ENCODE data around the gene FEN1.

The FEN1 gene, protein sequence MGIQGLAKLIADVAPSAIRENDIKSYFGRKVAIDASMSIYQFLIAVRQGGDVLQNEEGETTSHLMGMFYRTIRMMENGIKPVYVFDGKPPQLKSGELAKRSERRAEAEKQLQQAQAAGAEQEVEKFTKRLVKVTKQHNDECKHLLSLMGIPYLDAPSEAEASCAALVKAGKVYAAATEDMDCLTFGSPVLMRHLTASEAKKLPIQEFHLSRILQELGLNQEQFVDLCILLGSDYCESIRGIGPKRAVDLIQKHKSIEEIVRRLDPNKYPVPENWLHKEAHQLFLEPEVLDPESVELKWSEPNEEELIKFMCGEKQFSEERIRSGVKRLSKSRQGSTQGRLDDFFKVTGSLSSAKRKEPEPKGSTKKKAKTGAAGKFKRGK

DNA sequence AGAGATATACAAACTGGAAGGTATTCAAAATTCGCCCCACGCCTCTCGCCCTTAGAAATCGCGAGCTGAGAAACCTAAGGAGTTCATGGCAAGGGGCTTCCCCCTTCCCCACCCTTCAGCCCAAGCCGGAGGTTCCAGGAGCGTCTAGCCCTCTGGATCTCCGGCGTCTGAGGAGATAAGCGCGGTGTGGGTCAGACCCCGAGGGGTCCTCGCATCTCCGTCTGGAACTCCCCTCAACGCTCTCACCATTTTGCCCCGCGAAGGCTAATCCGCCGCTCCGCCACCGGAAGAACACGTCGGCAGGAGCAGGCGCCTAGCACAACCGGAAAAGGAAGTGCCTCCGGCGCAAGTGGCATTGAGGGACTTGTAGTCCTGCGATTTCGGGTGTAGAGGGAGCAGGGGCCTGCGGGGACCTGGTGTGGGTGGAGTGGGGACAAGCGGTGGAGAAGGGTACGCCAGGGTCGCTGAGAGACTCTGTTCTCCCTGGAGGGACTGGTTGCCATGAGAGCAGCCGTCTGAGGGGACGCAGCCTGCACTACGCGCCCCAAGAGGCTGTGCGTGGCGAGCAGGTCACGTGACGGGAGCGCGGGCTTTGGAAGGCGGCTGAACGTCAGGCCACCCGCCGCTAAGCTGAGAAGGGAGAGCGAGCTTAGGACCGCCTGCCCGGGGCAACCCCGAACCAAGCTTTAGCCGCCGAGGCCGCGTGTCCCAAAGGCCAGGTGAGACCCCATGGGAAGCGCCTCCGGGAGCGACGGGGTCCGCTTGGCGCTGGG, at the start of gene FEN1, which contains the start of gene TMEM258:
FEN1 (plus strand) TSS at position 602 of the 773 bp plus-strand sequence. CDS start 2,451 bp downstream, outside the sequence.
TMEM258 (minus strand) TSS at position 290 of the 773 bp plus-strand sequence; CDS start at position 249, 41 bp downstream.
- Mint-ChIP-seq H3K36me3 (peaks cover 5% of the 10 kb centered on the region), H3K9me3 (no peaks in the 10 kb centered on the region), H3K27ac (peak within 1 kb of the TSS; percentile 99), H3K4me1 (peaks cover 32% of the 10 kb centered on the region), H3K27me3 (no peaks in the 10 kb centered on the region), H3K4me3 (peak within 1 kb of the TSS; percentile 93)

DNA sequence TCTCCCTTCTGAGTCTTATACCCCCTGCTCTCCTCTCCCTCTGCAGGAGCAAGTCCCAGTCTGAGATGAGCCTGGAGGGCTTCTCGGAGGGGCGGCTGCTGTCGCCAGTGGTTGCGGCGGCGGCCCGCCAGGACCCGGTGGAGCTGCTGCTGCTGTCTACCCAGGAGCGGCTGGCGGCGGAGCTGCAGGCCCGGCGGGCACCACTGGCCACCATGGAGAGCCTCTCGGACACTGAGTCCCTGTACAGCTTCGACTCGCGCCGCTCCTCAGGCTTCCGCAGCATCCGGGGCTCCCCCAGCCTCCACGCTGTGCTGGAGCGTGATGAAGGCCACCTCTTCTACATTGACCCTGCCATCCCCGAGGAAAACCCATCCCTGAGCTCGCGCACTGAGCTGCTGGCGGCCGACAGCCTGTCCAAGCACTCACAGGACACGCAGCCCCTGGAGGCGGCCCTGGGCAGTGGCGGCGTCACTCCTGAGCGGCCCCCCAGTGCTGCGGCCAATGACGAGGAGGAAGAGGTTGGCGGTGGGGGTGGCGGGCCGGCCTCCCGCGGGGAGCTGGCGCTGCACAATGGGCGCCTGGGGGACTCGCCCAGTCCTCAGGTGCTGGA, 49.1 kb upstream of the FEN1 start:
- no peaks in the 10 kb centered on the region for H3K4me1 Mint-ChIP-seq
- no peaks in the 10 kb centered on the region for H3K27me3 Mint-ChIP-seq
- no peaks in the 10 kb centered on the region for H3K9me3 Mint-ChIP-seq
- H3K4me3 Mint-ChIP-seq, result no peak overlapping the region
- no peaks in the 10 kb centered on the region for H3K36me3 Mint-ChIP-seq
- H3K27ac Mint-ChIP-seq, result no peak overlapping the region

DNA sequence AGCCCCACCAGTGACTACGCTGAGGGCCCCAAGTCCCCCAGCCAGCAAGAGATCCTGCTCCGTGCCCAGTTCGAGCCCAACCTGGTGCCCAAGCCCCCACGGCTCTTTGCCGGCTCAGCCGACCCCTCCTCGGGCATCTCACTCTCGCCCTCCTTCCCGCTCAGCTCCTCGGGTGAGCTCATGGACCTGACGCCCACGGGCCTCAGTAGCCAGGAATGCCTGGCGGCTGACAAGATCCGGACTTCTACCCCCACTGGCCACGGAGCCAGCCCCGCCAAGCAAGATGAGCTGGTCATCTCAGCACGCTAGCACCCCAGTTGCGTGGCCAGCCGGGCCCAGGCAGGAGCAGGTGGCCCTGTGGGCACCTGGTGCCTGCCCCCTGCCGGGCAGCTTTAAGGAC, 48.5 kb upstream of the FEN1 start:
- no peaks in the 10 kb centered on the region for H3K4me1 Mint-ChIP-seq
- H3K36me3 Mint-ChIP-seq, result no peaks in the 10 kb centered on the region
- H3K4me3 Mint-ChIP-seq, result no peak overlapping the region
- H3K27me3 Mint-ChIP-seq, result no peaks in the 10 kb centered on the region
- H3K27ac Mint-ChIP-seq, result no peak overlapping the region
- no peaks in the 10 kb centered on the region for H3K9me3 Mint-ChIP-seq

DNA sequence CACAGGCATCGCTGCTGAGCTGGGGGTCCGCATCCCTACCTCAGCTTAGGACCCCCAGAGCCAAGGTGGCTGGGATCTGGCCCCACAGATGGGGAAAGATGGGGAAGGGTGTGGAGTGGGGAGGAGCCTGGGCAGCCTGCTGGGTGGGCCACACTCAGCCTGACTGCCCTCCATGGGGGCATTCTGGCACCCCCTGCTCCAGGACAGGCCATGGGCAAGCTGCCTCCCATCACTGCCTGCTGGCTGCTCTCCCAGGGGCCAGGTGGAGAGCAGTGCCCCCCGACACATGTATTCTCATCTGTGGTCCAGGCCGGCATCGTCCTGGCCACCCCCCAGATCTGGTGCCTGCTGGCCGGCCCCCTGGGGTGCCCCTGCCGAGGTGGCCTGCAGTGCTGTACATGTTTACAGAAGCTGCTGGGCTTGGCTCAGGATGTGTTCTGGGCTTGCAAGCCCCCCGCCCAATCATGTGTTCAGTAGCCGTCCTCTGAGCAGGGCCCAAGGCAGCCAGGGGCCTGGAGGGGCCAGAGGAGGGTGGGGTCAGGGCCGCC, 48.0 kb upstream of the FEN1 start:
- Mint-ChIP-seq H3K36me3 (no peaks in the 10 kb centered on the region), H3K4me1 (no peaks in the 10 kb centered on the region), H3K9me3 (no peaks in the 10 kb centered on the region), H3K27ac (no peak overlapping the region), H3K4me3 (no peak overlapping the region), H3K27me3 (peaks cover 1% of the 10 kb centered on the region)

DNA sequence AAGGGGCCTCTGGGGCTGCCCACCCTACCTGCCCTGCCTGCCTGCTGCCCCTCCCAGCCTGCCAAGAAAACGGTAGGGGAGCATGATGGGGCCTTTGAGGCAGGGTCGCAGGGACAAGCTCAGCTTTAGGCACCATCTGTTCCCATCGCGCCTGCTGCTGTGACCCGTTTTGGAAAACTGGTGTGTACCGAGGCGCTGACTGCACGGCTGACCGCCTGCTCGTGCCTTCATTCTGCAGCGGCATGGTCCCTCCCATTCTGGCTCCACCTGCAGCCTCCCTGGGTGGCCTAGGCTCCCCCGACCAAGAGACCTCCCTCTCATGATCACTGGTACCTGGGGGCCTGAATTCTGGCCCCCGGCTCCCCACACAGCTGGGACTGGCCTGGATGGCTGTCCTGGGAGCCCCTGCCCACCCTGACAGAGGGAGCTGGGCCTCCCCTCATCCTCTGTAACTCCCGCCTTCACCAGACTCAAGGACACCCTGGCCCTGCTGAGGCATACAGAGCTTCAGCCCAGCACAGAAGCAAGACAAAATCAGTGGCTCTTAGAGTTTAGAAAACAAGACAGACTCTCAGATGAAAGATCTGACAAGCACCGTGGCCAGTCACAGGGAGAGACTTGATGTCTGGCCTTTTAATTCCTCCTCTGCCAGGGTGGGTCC, 46.8 kb upstream of the FEN1 start:
- Mint-ChIP-seq H3K27me3 (peaks cover 4% of the 10 kb centered on the region), H3K27ac (no peak overlapping the region), H3K9me3 (no peaks in the 10 kb centered on the region), H3K4me1 (peaks cover 2% of the 10 kb centered on the region), H3K4me3 (no peak overlapping the region), H3K36me3 (no peaks in the 10 kb centered on the region)

DNA sequence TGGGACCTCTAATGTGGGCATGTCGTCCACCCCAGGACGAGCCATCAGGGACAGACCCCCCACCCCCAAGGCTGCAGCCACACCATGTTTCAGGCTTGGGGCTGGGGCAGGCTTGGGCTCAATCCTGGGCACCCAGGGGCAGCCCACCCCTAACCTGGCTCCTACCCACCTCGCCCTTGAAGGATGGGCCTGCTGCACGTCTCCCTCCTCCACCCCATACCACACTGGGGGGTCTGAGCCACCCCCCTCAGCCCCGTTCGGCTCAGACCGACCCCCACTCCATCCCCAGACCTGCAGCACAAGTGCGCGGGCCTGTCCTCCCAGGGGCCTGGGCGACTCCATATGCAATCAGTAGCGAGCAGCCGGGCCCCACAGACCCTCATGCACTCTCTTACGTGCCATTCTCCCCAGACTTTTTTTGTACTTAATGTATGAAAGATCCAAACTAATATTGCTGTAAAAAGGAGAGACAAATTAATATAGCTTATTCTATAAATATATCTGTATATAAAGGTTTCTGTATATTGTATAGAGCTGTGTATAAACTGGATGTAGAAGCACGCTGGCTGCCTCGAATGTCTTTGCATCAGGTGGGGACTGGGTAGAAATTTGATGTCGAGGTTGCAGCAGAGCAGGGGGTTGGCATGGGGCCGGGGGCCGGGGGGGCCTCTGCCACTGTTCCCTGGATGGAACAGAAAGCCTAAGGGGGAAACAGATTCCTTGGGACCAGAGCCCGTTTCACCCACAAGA, 46.1 kb upstream of the FEN1 start:
- H3K36me3 Mint-ChIP-seq, result no peaks in the 10 kb centered on the region
- H3K4me3 Mint-ChIP-seq, result no peak overlapping the region
- peaks cover 8% of the 10 kb centered on the region for H3K27me3 Mint-ChIP-seq
- H3K4me1 Mint-ChIP-seq, result peaks cover 6% of the 10 kb centered on the region
- H3K9me3 Mint-ChIP-seq, result no peaks in the 10 kb centered on the region
- H3K27ac Mint-ChIP-seq, result no peak overlapping the region

DNA sequence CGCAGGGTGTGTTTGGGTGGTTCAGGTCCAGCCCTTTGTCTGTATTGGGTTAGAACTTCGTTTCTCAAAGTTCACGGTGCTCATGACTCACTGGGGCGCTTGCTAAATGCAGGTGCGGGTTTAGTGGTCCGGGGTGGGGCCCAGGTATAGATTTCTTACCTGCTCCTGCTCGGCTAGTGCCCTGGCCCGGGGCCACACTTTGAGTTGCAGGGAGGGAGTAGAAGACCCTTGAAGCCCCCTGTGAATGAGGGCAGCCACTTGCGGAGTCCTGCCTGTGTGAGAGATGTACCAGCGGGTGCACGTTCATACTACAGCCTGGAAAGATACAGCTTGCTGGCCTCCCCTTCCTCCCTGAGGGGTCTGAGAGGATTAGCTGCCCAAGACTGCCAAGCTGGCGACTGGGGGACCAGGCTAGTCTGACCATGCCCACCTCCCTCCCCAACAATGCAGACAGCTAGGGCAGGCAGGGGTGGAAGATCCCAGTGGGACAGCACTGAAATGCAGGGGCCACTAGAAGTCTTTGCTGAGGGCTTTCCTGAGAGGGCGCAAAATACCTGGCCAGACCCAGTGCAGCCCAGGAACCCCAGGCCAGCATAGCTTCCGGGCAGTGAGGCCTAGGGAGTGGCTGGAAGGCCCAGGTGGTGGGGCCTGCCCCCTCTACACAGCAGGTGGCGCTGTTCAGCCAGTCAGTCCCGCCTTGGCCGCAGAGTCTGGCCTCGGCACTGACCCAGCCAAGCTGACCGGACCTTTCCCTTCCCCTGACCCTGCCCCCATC, 45.3 kb upstream of the FEN1 start:
- no peak overlapping the region for H3K4me3 Mint-ChIP-seq
- peaks cover 10% of the 10 kb centered on the region for H3K27me3 Mint-ChIP-seq
- no peak overlapping the region for H3K27ac Mint-ChIP-seq
- H3K4me1 Mint-ChIP-seq, result peaks cover 10% of the 10 kb centered on the region
- H3K36me3 Mint-ChIP-seq, result no peaks in the 10 kb centered on the region
- no peaks in the 10 kb centered on the region for H3K9me3 Mint-ChIP-seq

DNA sequence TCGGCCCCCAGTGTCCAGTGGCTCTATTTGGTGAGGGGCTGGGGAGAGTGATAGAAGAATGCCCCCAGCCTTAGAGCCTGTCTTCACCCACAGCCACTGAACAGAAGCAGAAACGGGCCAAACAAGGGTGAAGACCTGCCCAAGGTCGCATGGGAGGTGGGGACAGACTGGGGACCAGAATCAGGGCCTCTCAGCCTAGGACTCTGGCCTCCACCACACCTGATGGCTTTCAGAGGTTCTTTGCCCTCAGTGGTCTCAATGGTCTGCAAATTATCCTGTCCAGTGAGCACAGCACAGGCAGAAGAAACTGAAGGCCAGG, 44.8 kb upstream of the FEN1 start:
- H3K4me3 Mint-ChIP-seq, result no peak overlapping the region
- H3K27me3 Mint-ChIP-seq, result peaks cover 10% of the 10 kb centered on the region
- H3K27ac Mint-ChIP-seq, result no peak overlapping the region
- peaks cover 11% of the 10 kb centered on the region for H3K4me1 Mint-ChIP-seq
- no peaks in the 10 kb centered on the region for H3K36me3 Mint-ChIP-seq
- H3K9me3 Mint-ChIP-seq, result no peaks in the 10 kb centered on the region

DNA sequence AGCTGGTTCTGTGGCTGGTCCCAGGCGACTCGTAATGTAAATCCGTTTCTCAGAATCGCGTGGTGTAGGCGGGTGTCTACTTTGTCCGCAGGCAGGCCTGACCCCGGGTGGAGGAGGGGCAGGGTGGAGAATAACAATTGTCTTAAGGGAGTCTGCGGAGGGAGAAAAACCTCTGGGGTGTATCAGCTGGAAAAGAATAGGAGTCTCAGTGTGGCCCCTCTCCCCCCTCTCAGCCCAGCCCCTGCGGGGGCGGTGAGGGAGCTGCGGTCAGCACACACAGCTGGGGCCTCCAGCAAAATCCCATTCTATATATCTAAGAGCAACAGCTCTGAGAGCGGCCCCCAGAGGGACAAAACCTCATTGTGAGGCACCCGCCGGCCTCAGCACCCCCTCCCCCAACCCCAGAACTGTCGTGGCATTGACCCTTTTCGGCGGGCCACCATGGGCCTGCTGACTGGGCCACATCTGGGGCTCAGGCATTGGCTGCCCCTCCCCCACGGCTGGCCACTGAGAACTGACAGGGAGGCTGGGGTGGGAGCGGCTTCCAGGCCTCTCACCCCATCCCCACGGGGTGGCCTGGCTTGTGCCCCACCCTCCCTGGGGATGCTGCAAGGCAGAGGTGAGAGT, 43.0 kb upstream of the FEN1 start:
- H3K9me3 Mint-ChIP-seq, result no peaks in the 10 kb centered on the region
- H3K36me3 Mint-ChIP-seq, result no peaks in the 10 kb centered on the region
- no peak overlapping the region for H3K27ac Mint-ChIP-seq

DNA sequence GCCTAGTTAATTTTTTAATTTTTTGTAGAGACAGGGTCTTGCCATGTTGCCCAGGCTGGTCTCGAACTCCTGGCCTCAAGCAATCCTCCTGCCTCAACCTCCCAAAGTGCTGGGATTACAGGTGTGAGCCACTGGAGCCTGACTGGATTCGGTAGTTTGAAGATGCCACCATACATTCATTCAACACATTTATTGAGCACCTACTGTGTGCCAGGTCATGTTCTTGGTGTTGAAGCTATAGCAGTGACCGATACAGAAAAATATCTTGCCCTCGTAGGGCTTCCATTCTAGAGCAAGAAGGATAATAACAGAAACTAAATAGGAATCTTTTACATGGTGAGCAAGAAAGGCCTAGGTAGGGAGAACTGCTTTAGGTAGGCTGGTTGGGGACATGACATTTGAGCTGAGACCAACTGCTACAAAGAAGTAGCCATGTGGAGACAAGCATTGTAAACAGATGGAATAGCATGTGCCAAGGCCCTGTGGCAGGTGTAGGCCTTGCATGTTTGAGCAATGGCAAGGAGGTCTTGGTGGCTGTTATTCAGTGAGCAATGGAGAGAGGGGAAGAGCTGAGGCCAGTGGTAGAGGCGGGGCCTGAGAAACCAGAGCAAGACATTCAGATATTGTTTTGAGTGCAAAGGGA, 42.0 kb upstream of the FEN1 start:
- peaks cover 20% of the 10 kb centered on the region for H3K4me1 Mint-ChIP-seq
- no peak overlapping the region for H3K27ac Mint-ChIP-seq
- no peaks in the 10 kb centered on the region for H3K36me3 Mint-ChIP-seq
- no peaks in the 10 kb centered on the region for H3K9me3 Mint-ChIP-seq
- H3K27me3 Mint-ChIP-seq, result peaks cover 13% of the 10 kb centered on the region
- H3K4me3 Mint-ChIP-seq, result peak overlapping the region; percentile 34

More for the DNA sequence above, 43.0 kb upstream of the FEN1 start:
- peaks cover 20% of the 10 kb centered on the region for H3K4me1 Mint-ChIP-seq
- H3K4me3 Mint-ChIP-seq, result no peak overlapping the region
- H3K27me3 Mint-ChIP-seq, result peaks cover 13% of the 10 kb centered on the region

DNA sequence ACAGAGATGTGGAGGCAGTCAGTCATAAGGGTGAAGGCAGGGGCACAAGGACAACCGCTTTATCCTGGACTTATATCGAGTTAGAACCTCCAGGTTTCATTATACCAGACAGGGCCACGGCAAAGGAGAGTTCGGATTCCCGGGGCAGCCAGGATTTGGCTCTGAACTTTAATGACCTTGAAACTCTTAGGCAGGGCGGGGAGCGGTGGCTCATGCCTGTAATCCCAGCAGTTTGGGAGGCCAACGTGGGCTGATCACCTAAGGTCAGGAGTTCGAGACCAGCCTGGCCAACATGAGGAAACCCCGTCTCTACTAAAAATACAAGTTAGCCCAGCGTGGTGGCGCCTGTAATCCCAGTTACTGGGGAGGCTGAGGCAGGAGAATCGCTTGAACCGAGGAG, 41.3 kb upstream of the FEN1 start:
- H3K4me1 Mint-ChIP-seq, result peaks cover 23% of the 10 kb centered on the region
- H3K27ac Mint-ChIP-seq, result no peak overlapping the region
- H3K4me3 Mint-ChIP-seq, result peak overlapping the region; percentile 34
- no peaks in the 10 kb centered on the region for H3K9me3 Mint-ChIP-seq
- H3K36me3 Mint-ChIP-seq, result no peaks in the 10 kb centered on the region
- peaks cover 13% of the 10 kb centered on the region for H3K27me3 Mint-ChIP-seq

DNA sequence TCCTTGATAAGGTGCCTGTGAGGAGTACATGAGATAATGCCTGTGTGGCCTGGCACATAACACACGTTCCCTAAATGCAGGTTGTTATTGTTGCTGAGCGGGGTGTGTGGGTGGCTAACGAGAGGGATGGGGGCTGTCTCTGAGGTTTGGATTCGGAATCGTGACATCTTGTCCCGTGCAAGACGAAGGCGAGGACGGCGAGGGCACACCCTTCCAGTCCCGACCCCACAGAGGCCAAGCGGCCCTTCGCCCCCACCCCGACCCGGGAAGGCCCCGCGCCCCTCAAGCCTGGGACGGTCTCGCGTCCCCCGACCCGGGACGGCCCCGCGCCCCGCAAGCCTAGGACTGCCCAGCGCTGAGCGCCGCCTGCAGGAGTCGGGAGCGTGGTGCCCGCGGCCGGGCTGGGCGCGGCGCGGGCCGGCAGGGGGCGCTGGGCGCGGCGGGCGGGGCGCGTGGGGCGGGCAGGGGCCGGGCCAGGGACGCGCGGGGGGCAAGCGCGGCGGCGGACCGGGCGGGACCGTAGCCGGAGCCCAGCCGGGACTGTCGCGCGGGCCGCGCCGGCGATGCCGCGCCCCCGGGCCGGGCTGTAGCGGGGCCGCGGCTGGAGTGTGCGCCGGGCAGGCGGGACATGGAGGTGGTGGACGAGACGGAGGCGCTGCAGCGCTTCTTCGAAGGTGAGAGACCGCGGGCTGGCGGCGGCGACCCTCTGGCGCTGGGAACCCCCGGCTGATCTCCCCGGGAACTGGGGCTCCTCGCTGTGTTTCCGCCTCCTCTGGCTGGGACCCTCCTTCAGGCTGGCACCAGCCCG, 40.4 kb upstream of the FEN1 start, which contains the start of gene MYRF:
MYRF (plus strand) TSS at position 520 of the 808 bp plus-strand sequence; CDS start at position 629, 109 bp downstream.
- H3K9me3 Mint-ChIP-seq, result no peaks in the 10 kb centered on the region
- H3K27me3 Mint-ChIP-seq, result peaks cover 13% of the 10 kb centered on the region
- H3K4me3 Mint-ChIP-seq, result peak within 1 kb of the TSS; percentile 85
- peak within 1 kb of the TSS; percentile 62 for H3K27ac Mint-ChIP-seq
- H3K4me1 Mint-ChIP-seq, result peaks cover 24% of the 10 kb centered on the region
- no peaks in the 10 kb centered on the region for H3K36me3 Mint-ChIP-seq

All from activated naive CD4-positive, alpha-beta T cell treated with anti-CD3 and anti-CD28 coated beads, Interleukin-2, amount 50 U/mL, for 24 hours (primary cell).